ENCODE measurements around the gene NUDT7. TPM values are rescaled to one million over a fixed set of nuclear protein-coding genes. Genes with fewer than 3 reads are reported as not detected.
A peak's percentile ranks its signal among the peaks of the same experiment; 100 is the strongest.

The NUDT7 gene
- total RNA-seq, result 10 to 100 TPM in 3 of 4 donors, 1 to 10 TPM in 1; 7.6 to 16.1 (median 12.8) TPM

DNA sequence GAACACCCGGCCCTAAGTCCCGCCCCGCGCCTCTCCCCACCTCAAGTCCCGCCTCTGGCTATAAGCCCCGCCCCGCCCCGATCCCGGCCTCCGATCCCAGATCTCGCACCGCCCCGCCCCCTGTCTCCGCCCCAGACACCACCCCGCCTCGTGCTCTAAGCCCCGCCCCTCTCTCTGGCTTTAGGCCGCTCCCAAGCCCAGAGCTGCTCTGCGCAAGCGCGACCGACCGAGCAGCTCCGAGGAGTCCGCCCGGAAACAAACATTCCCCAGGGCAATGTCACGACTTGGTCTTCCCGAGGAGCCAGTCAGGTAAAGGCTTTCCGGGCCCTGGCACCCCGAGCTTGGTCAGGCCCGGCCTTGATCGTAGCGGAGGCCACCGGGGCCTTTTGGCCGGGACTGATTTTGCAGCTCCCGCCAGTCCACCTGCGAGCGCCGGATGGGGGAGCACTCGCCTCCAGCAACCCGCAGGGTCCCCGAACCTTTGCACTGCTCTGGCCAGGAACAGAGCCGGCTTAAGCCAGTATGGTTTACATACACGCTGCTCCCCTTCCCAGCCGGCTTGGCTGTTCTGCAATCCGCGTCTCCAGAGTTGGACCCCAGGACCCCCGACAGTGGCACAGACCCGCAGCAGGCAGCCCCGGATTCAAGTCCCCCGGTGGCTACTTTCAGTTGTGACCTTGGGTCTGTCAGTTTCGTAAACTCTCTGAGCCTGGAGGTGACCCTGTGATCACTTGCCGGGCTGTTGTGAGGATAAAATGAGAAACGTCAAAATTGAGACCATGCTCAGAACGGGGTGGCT is at the start of gene NUDT7:
Gene NUDT7 (plus strand): TSS at position 206 of the 799 bp plus-strand sequence. CDS start 69 bp downstream, at position 275.
- WGBS, result 1% methylated on average over 38 of the region's 55 CpGs
- peak; percentile 99 to 100 for DNase-seq (ENCODE audit: low spot score in 2 of 2)
- no peaks in the 10 kb centered on the region for H3K36me3 ChIP-seq
- peaks cover 16% of the 10 kb centered on the region for H3K4me1 ChIP-seq
- peak in 1 of 2 donors; percentile 43 for TF ChIP-seq POLR2A (IDR thresholded peaks at IDR 0.05)
- no peak for TF ChIP-seq EP300 (IDR thresholded peaks at IDR 0.05)
- H3K9me3 ChIP-seq, result no peaks in the 10 kb centered on the region
- H3K27me3 ChIP-seq, result no peaks in the 10 kb centered on the region
- peak within 1 kb of the TSS; percentile 90 for H3K4me3 ChIP-seq
- peak within 1 kb of the TSS; percentile 83 for H3K27ac ChIP-seq

DNA sequence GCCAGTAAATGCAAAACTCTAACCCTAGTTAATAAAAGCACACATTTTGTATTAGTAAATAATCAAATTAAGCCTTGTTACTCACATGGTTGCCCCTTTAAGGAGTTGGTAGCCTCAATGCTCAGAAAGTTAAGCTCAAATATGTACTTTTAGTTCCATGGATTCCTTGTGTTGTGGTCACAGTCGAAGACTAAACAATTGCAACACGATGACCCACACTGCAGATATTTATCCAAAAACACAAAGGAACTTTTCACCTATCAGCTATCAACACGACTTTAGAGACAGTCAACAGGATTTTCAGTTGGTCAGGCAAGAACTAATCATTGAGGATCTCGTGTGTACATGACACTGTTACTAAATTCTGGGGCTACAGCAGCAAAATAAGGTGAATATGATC is 47.4 kb upstream of the NUDT7 start:
- no peaks in the 10 kb centered on the region for H3K9me3 ChIP-seq
- no peaks in the 10 kb centered on the region for H3K36me3 ChIP-seq
- H3K4me1 ChIP-seq, result no peaks in the 10 kb centered on the region
- WGBS, result 44% methylated on average over 4 of the region's 4 CpGs
- no peaks in the 10 kb centered on the region for H3K27me3 ChIP-seq
- TF ChIP-seq, protein P1, sequence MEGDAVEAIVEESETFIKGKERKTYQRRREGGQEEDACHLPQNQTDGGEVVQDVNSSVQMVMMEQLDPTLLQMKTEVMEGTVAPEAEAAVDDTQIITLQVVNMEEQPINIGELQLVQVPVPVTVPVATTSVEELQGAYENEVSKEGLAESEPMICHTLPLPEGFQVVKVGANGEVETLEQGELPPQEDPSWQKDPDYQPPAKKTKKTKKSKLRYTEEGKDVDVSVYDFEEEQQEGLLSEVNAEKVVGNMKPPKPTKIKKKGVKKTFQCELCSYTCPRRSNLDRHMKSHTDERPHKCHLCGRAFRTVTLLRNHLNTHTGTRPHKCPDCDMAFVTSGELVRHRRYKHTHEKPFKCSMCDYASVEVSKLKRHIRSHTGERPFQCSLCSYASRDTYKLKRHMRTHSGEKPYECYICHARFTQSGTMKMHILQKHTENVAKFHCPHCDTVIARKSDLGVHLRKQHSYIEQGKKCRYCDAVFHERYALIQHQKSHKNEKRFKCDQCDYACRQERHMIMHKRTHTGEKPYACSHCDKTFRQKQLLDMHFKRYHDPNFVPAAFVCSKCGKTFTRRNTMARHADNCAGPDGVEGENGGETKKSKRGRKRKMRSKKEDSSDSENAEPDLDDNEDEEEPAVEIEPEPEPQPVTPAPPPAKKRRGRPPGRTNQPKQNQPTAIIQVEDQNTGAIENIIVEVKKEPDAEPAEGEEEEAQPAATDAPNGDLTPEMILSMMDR (IDR thresholded peaks at IDR 0.05), result no peak
- TF ChIP-seq POLR2A (IDR thresholded peaks at IDR 0.05) (no peak), EP300 (IDR thresholded peaks at IDR 0.05) (no peak), POLR2AphosphoS5 (IDR thresholded peaks at IDR 0.05) (no peak)
- H3K27ac ChIP-seq, result no peak overlapping the region
- no peak for DNase-seq (ENCODE audit: low spot score in 2 of 2)
- H3K4me3 ChIP-seq, result no peak overlapping the region

DNA sequence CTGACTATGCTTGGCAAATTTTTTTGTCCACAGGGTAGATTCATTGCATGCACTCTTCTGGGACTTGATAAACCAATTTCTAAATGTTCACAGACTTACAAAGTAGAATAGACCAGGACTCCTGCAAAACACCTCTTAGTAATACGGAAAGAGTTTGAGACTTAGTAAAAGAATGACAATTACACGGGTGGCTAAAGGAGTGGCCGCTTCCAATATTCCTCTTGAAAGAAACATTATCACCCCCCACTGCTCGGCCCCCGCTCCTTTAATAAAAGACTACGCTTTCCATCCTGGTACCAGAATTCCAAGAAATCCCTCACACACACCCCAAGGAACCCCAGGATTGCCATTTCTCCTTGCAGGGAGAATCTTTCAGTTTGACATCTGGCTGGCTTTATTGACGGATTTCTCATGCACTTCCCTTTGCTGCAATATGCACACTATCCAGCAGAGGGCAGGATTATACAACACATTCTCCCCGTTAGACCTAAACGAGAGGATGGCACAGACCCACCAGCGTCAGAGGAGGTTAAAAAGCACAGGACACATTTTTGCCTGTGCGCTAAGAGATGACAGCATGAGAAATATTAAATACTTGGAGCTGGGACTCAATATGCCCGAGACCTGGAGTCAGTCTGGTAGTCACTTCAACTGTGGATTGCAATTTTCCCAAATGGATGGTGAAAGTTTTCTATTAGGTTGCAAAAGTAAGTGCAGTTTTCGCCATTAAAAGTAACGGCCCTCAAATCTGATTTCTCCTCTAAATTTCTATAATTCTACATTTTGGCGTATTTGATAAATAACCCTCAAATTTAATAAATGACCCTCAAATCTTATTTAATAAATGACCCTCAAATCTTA is 46.6 kb upstream of the NUDT7 start:
- no peak for TF ChIP-seq POLR2AphosphoS5 (IDR thresholded peaks at IDR 0.05)
- TF ChIP-seq, protein P1 (IDR thresholded peaks at IDR 0.05), result peak; percentile 83 to 91
- H3K4me1 ChIP-seq, result no peaks in the 10 kb centered on the region
- WGBS, result 28% methylated on average over 15 of the region's 15 CpGs
- DNase-seq (ENCODE audit: low spot score in 2 of 2), result peak; percentile 75 to 85
- no peaks in the 10 kb centered on the region for H3K36me3 ChIP-seq
- H3K27ac ChIP-seq, result no peak overlapping the region
- H3K27me3 ChIP-seq, result no peaks in the 10 kb centered on the region
- H3K4me3 ChIP-seq, result no peak overlapping the region
- H3K9me3 ChIP-seq, result no peaks in the 10 kb centered on the region

DNA sequence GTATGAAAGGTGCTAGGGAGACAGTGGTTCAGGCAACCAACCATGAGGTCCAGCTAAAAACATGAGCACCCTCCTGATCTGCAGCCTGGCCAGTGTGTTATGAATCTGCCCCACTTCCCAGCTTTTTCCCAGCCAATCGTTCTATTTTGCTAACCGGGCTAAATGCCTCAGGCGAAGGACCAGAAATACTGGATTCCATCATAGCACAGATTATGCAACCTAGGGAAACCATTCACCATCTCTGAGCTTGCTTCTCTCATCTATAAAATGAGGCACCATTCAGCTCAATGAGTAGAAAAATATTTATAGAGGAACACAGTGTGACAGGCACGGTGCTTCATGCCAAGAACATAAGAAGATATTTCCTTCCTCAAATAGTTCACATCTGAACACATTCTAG is 45.2 kb upstream of the NUDT7 start:
- Histone ChIP-seq H3K9me3 (no peaks in the 10 kb centered on the region), H3K4me1 (no peaks in the 10 kb centered on the region), H3K4me3 (no peak overlapping the region), H3K27me3 (no peaks in the 10 kb centered on the region), H3K36me3 (no peaks in the 10 kb centered on the region), H3K27ac (no peak overlapping the region)
- WGBS, result 26% methylated on average over 4 of the region's 4 CpGs
- TF ChIP-seq EP300 (IDR thresholded peaks at IDR 0.05) (no peak), POLR2A (IDR thresholded peaks at IDR 0.05) (no peak)
- DNase-seq (ENCODE audit: low spot score in 2 of 2), result no peak

DNA sequence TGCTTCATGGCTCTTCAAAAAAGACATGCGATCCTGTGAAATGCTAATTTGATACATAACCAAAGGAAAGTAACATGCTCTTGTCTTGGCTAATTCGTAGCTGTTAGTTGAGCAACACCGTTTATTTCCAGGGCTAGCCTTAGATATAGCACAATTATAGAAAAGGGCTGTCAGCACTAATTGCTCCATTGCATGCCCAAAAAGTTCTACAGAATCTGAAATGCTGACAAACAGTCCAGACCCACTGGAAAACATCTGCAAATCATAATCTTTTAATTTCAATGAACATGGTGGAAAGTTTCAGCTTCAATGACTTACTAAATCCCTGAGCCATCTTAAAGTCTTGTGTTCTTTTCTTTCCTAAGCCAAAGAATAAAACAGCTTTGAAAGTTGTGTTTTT is 42.9 kb upstream of the NUDT7 start:
- Histone ChIP-seq H3K4me3 (no peak overlapping the region), H3K36me3 (no peaks in the 10 kb centered on the region), H3K9me3 (no peaks in the 10 kb centered on the region), H3K4me1 (no peaks in the 10 kb centered on the region), H3K27ac (no peak overlapping the region), H3K27me3 (no peaks in the 10 kb centered on the region)
- DNase-seq (ENCODE audit: low spot score in 2 of 2), result no peak
- WGBS, result 51% methylated on average over 3 of the region's 3 CpGs
- TF ChIP-seq POLR2A (IDR thresholded peaks at IDR 0.05), result no peak
- no peak for TF ChIP-seq EP300 (IDR thresholded peaks at IDR 0.05)
- TF ChIP-seq POLR2AphosphoS5 (IDR thresholded peaks at IDR 0.05), result no peak
- TF ChIP-seq, protein P1 (IDR thresholded peaks at IDR 0.05), result no peak

DNA sequence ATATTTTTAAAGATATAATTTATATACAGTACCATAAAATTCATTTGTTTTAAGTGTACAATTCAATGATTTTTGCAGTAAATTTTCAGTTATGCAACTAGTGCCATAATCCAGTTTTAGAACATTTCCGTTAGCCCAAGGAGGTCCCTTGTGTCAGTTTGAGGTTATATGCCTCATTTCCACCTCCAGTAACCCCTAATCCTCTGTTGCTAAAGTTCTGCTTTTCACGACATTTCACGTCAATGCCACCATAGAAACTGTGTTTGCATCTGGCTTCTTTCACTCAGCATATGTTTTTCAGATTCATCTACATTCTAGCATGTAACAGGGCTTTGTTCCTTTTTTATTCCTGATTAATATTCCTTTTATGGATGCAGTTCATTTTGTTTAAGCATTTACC is 42.4 kb upstream of the NUDT7 start:
- TF ChIP-seq EP300 (IDR thresholded peaks at IDR 0.05) (no peak), POLR2A (IDR thresholded peaks at IDR 0.05) (no peak), POLR2AphosphoS5 (IDR thresholded peaks at IDR 0.05) (no peak)
- TF ChIP-seq, protein P1 (IDR thresholded peaks at IDR 0.05), result no peak
- Histone ChIP-seq H3K9me3 (no peaks in the 10 kb centered on the region), H3K27ac (no peak overlapping the region), H3K4me1 (no peaks in the 10 kb centered on the region), H3K27me3 (no peaks in the 10 kb centered on the region), H3K36me3 (no peaks in the 10 kb centered on the region), H3K4me3 (no peak overlapping the region)
- DNase-seq (ENCODE audit: low spot score in 2 of 2), result no peak
- WGBS, result 45% methylated on average over 3 of the region's 3 CpGs

Measured in suprapubic skin (tissue), 4 donors.